ENCODE results near the gene EHD1.

DNA sequence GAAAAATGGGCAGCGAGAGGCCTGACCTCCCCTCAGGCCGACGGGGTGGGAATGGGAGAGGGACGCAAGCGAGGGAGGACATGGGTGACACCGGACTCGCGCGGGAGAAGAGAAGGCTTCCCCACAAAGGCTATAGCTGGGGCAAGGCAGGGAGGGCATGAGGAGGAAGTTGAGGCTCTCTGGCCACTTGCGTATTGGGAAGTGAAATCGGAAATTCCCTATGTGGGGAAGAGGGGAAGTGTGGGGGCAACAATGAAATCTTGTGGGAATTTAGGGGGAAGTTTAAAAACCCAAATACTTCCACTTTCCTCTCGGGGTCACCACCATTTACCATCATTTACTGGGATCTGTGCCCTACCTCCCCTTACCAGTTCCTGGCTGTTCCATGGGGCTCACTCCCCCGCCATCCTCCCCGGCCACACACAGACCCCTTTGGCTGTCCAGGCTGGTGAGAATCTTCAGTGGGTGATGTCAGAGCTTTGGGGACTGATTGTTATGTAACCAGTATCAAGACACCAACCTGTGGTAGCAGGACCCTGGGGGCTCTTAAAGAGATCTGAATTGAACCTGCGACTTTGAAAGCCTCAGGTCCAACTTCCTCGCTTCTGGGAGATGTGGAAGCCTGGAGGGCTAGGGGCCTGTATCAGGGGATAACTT is 951 bp upstream of the EHD1 start:
- TF ChIP-seq EZH2 (IDR thresholded peaks at IDR 0.05) (no peak), POLR2AphosphoS5 (IDR thresholded peaks at IDR 0.05; ENCODE audit: borderline replicate concordance, low read depth, low read length) (no peak), FOXP2 (optimal IDR thresholded peaks at IDR 0.05; ENCODE audit: control extremely low read depth, extremely low read length, insufficient read depth) (no peak)
